ENCODE measurements around the gene BCAS3.

Gene BCAS3

GRCh38 chr17:61330174-61331150, 652.8 kb downstream of the BCAS3 start:
- DNase-seq = no peak

DNA sequence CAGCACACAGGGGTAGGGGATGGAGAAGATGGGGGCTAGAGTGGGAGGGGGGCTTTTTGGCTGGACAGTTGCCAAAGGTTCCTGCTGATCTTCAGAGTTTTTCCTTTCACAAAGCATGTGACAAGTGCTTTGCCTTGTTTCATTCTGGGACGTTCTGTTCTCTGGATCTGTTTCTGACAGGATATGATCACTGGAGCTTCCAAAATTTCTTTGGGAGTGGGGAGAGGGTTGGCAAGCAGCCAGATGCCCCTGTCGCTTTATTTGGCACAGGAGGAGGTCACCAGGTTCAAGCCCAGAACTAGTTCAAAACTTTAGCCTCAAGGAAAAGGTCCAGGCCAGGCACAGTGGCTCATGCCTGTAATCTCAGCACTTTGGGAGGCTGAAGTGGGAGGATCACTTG, 653.5 kb downstream of the BCAS3 start:
- no peak for DNase-seq

DNA sequence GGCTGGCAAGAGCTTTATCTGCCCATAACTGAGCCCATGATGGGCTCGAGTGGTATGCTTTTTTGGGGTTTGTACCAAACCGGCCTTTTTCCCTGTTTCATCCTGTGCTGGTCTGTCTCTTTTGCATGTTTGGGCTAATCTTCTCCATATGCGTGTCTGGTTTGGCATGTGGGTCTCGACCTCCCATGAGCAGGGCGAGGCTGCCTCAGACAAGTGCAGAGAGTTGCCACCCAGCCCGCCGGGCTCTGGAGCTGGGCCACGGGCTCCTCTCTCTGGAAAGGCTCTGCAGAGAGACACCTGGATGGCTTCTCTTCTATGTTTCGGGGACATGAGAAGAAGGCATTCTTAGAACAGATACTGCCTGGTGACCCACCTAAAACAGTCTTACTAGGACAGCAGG, 654.2 kb downstream of the BCAS3 start:
- DNase-seq = no peak

GRCh38 chr17:61333136-61333535, 655.5 kb downstream of the BCAS3 start:
- DNase-seq = no peak

- no peak for DNase-seq
Measured at GRCh38 chr17:61334673-61335072, 657.0 kb downstream of the BCAS3 start.

DNA sequence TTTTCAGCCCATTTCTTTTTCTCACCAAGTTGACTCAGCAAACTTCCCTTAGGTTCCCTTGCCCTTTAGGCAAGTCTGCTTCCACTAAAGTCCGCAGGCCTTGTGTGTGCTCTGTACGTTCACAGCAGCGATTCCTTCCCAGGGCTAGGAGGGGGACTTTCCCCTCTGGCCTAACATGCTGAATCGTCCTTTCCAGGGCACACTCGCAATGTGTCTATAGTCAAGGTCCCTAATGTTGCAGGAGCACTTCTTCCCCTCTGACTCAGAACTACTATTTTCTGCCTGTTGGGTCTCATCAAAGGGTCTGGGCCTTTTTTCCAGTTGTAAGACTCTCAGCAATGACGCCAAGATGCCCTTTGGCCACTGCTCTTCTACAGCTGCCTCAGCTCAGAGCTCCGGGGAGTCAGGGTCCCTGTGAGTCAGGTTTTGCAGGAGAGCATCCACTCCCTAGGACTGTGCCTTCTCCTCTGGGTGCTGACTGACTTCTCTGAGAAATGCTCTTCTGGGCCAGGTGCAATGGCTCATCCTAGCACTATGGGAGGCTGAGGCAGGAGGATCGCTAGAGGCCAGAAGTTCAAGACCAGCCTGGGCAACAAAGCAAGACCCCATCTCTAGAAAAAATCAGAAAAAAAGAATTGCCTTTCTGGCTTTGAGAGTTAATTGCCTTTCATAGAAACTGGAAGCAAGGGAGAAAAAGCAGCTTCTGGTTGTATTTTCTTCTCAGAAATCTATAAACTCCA, 657.6 kb downstream of the BCAS3 start:
- DNase-seq = no peak

DNA sequence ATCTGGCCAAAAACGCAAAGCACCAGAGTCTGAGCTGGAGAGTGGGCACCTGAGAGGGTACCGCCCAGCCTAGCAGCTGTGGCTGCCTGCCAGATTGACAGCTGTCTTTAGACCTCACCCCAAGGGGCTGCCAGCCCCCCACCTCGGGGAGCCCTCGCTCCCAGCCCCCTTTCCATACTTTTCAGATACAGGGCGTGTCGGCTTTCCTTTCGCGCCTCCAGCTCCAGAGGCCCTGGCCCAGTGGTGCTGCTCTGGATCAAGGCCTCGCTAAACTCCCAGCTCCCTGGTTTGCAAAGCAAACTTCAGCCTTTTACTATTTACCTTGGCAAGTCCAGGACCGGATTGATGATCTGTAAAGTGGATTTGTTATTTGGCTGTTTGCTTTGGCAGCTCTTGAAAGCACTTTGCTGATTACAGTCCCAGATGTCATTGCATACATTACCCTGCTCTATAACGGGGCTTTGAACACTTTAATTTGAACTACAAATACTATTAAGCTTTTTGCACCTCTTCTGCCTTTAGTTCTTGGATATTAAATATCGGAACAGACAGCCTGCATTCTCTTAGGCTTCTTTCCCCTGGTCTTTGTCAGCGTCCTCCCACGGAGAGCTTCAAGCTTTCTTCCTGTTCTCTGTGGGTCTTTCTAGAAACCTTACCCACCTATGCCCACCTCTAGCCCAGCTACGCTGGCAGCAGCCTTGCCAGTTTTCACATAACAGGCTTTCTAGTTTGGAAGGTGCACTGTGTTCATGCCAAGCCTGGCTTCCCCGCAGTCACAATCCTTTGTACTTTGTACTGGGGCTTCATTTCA, 658.4 kb downstream of the BCAS3 start:
- no peak for DNase-seq

- DNase-seq = no peak
Measured at GRCh38 chr17:61337290-61337689, 659.6 kb downstream of the BCAS3 start.

DNA sequence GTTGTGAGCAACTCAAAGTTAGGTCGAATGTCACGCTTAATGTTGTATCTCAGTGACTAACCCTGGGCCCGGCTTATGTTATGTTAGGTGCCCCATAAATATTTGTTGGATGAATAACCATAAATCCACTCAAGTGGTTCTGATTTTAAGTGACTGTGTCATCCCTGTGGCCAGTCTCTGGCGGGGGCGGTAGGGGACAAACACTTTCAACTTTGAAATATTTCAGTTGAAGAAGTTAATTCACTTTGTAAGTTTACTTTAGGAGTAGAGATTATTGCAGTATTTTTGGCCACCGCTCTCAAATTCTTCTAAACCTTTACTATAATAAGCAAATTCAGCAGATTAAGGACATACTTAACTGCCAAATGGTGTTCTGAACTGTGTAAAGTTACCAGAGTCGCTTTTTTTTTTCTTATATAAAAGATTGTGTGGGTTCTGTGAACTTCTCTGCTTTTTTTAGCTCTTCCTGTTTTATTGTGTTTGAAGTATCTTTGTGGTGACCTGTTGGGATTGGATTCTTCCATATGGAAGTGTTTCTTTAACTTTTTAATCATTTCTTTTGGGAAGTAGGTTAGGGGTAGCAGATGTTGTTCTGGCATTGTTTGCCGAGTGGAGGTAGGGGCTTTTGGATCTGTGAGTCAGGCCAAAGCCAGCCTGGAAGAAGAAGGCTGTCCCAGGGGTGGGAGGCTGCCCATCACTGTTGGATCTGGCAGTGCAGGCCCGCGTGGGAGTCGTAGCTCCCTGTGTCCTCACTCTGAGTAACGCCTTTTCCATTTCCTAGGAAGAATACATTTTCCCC, 660.5 kb downstream of the BCAS3 start:
- no peak for DNase-seq

GRCh38 chr17:61338874-61339478, 661.3 kb downstream of the BCAS3 start:
- DNase-seq = no peak

GRCh38 chr17:61340431-61341209, 663.0 kb downstream of the BCAS3 start:
- no peak for DNase-seq

GRCh38 chr17:61343576-61343975, 665.9 kb downstream of the BCAS3 start:
- DNase-seq = no peak

DNA sequence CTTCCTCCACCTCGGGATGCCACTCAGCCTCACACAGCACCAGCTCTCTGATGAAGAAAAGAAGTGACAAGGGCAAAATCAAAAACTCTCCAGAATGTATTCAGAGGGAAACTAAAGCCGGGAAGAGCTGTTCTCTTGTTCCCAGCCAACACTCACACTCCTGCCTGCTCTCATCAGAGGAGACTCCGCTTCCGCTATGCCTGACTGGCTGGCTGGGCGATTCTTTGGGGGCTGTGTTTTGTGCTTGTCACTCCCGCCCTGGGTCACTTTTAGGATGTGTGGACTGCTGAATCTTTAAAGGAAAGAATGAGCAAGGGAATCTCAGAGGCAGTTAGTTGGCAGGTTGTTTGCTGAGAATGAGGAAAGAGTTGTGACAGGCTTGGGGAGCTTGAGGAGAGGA, 667.4 kb downstream of the BCAS3 start:
- DNase-seq = no peak

- DNase-seq = no peak
Measured at GRCh38 chr17:61345825-61346666, 668.4 kb downstream of the BCAS3 start.

DNA sequence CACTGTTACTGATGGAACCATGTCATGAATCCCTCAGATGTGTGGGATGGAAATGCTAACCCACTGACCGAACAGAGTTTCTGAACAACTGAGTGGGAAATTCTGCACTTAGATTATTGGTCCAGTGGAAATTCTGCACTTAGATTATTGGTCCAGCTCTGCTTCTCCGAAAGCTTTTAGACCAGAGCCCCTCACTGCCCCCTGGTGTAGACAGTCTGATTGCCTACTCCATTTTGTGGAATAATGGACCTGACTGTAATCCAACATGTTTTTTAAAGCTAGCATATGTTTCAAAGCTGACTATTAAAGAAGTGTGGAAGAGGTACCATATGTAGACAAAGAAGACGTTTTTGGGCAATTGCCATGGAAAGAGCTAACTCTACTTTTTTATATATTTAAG, 671.7 kb downstream of the BCAS3 start:
- DNase-seq = no peak

DNA sequence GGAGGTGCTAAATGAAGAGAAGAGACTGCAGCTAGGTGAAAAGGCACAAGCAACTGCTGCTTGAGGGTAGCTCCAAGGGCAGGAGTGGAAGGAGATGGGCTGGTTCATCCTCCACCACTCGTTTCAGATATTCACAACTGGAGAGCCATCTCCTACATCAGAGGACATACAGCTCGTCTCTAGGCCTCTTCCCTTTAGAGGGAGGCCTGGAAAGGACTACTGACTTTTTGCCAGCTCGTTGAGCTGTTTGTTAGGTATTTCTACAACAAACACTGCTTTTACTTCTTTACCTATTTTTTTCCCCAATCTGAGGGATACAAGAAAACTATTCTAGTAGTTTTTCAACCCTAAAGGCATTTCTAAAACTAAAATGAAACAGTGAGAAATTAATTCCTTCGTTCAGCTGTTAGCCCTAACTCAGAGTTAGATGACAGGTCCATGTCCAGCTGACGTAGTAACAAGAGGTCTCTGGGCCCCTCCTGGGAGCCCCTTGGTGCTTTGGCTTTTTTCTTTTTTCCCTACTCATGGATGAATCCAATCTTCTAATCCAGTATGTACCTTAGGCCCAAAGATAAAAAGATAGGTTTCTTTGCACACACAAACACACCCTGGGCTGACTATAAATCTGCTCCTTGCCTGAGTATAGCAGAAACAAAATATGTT, 674.2 kb downstream of the BCAS3 start:
- no peak for DNase-seq

DNA sequence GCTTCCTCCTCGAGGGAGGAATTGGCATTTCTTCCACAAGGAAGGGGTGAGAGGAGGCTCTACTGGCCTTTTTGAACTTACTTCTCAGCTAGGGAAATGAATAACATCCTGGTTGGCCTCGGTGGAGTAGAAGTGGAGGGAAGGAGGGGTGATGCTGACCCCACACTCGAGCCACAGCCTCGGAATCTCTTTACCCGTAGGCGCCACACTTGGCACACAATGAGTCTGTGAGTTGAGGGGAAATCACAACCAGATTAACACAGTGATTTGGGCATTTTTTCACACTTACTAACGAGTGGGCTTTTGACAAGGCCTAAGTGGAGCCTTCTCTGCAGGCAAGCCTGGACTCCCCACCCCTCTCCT, 674.7 kb downstream of the BCAS3 start:
- DNase-seq = no peak

DNA sequence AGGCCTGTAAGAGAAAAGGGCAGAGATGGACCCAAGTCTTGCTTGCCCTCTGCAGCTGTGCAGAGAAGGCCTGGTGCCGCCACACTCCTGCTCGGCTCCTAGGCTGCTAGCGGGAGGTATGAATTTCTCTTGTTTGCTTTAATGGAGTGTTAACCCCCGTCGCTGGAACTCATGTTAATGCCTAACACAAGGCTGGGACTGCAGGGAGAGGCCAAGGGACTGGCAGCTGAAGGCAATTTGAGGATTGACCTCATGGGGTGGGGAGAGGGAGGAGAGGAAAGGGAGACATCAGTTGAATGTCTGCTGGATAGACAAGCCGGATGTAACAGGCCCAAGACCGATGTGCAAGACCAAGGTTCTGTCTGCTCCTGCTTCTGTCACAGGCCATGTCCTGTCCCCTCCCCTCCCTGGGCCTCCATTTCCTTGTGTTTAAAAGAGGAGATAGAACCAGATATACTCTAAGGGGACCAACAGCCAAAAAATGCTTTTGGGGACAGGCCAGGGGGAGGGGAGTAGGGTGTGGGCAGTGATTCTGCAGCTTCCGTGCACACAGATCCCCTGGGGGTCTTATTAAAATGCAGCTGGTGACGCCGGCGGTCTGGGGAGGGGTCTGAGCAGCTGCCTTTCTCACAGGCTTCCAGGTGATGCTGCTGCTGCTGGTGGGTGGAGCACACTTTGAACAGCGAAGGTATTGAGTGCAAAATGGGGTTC, 675.3 kb downstream of the BCAS3 start:
- DNase-seq = no peak

- DNase-seq = no peak
Measured at GRCh38 chr17:61353615-61354014, 676.0 kb downstream of the BCAS3 start.
